Stimulated activated CD4-positive, alpha-beta T cell treated with anti-CD3 and anti-CD28 coated beads, Interleukin-4, amount 100 ng/mL, for 48 hours (primary cell): Measurements from ENCODE around the gene RNF5.

ENCODE experiments used
- DNase-seq, 2 donors: peaks; one replicate each; pipeline ENCODE4 v3.0.0-alpha.2; 2020; ENCODE audit warnings: low read depth in 2 of 2

RNF5 gene

GRCh38 chr6:32151863-32152768, 26.1 kb upstream of the RNF5 start, which contains the start of gene PRRT1:
Gene PRRT1, minus strand, starts transcription at chr6:32151939. Its CDS starts 112 bp downstream, at chr6:32151827.
- DNase-seq = no peak

- DNase-seq = no peak
Observed at GRCh38 chr6:32152769-32153563, 25.2 kb upstream of the RNF5 start.

DNA sequence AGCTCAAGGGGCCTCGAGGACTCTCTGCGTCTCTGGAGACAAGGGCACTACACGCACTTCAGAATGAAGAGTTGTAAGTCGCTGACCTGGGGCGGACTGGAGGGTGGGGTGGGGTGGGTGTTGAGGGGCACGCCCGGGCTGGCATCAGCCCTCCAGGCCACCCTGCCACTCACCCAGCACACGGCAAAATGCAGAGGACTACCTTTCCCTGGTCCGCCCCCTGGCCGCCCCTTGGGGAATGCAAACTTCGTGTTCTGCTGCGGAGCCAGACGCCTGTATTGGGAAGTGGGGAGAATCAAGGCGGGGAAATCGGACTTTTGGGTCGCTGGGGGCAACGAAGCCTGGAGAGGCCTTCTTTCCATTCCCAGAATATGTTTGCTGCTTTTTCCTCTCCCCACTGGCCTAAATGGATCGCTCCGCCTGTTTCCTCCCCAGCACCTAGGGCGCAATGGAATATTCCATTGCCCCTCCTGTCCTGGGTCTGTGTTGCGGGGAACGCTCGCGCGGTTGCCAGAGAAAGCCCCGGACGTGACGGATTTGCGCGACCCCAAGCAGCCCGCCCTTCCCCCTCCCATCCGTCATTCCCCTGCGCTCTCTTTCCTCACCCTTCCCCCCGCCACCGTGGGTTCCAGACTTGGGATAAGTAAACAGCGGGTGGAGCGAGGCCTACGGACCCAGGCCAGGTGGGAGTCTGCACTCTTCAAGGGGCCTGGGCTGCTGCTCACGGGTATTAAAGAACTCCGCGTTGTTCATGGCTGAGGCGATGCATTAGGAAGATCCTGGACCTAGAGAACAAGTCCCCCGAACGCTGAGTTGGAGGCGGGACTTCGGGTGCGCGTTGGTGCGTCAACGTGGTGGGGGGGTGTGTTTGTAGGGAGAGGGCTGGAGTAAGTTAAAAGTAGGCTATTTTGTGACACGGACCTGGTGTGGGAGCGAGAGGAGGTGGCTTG, 24.4 kb upstream of the RNF5 start, which contains the start of gene PPT2:
Gene PPT2, plus strand, starts transcription at position 578 of the 950 bp plus-strand sequence. CDS start 454 bp downstream, outside the sequence.
- peak; percentile 65 to 67 for DNase-seq

DNA sequence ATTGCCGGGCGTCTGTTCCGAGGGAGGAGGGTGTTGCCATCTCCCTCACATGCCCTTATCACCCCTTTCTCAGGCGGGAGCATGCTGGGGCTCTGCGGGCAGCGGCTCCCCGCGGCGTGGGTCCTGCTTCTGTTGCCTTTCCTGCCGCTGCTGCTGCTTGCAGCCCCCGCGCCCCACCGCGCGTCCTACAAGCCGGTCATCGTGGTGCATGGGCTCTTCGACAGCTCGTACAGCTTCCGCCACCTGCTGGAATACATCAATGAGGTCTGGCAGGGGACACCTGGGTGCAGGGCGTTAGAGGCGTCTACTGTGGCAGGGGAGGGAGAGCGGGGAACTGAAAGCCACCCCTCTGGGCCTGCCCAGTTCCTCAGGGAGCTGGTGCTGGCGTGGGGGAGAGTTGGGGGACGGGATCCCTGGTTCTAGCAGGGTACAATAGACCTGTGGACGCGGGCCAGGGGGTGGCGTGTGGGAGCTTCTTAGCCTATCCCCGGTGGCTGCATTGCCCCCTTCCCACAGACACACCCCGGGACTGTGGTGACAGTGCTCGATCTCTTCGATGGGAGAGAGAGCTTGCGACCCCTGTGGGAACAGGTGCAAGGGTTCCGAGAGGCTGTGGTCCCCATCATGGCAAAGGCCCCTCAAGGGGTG, 23.6 kb upstream of the RNF5 start:
- peak; percentile 25 to 45 for DNase-seq

- DNase-seq = no peak
Observed at GRCh38 chr6:32156891-32157290, 21.3 kb upstream of the RNF5 start.

DNA sequence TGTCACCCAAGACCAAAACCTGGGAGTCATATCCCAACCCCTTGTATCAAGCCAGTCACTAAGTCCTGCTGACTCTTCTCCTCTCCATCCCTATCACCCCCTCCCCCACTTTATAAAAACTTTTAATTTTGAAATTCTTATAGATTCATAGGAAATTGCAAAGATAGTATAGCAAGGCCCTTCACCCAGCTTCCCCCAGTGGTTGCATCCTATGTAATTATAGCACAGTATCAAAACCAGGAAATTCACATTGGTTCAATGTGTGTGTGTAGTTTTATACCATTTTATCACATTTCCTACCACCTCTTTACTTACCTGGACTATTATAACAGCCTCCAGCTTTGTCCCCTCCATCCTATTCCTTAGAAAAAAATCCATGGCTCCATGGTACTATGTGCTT, 20.2 kb upstream of the RNF5 start:
- no peak for DNase-seq

DNA sequence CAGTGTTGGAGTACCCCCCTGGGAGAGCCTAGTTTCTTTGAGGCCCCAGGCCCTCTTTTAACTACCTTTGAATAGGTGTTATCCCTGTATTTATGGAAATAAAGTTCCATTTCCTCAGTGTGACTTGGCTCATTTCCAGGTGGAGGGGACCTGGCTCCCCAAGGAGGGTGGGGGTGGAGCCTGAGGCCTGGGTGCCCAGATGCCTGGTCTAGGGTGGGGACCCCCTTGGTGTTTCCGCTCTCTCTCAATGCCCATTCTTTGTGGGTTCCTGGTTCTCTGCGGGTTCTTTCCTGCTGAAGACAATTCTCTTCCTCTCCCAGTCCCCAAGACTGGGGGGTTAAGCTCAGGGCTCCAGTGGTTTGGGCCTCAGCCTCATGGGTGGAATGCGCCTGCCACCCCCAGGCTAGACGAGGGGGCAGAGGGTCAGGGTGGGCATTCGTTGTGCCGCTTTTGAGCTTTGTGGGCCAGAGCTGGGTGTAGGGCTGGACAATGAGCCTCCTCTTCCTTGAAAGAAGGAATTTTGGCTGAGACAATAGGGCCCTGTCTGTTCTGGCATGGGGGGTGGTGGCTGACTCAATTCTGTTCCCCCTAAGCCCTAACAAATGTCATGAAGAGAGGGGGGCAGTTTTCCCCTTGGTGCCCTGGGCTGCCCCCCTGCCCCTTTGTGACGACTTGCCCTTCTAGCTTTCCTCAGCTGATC, 14.5 kb upstream of the RNF5 start:
- DNase-seq = no peak

DNA sequence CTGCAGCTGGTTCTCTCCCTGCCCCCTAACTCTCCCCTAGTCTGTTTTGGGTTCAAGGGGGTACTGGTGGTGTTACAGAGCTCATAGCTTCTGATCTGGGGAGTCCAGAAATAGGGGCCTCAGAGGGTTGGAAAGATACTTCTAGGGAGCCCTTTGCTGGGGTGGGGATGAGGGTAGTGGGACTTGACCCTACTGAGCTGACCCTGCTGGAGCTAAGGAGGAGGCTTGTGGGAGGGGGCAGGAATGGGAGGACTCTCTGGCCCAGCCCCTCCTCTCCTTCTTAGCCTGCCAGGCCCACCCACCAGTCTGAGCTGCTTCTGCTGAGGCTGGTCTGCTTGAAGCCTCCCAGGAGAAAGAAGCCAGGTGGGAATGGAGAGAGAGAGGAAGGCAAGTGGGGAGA, 13.9 kb upstream of the RNF5 start, which contains the start of gene EGFL8:
Gene EGFL8, plus strand, starts transcription at position 301 of the 400 bp plus-strand sequence. CDS start 1,571 bp downstream, outside the sequence.
- no peak for DNase-seq

GRCh38 chr6:32166411-32167061, 11.7 kb upstream of the RNF5 start:
- no peak for DNase-seq

DNA sequence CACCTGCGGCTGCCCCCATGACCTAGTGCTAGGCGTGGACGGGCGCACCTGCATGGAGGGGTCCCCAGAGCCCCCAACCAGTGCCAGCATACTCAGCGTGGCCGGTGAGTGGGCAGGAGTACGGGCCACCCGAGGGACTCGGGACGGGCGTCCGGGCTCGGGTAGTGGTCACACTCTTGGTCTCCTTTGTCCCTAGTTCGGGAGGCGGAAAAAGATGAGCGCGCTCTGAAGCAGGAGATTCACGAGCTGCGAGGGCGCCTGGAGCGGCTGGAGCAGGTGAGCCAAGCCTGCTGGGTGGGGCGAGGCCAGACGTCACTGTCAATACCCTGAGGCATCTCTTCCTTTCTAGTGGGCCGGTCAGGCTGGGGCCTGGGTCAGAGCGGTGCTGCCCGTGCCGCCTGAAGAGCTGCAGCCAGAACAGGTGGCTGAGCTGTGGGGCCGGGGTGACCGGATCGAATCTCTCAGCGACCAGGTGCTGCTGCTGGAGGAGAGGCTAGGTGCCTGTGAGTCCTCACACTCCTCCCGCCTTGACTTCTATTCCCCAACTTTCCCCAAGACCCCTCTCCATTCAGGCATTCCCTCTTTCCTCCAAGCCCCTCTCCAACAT, 10.9 kb upstream of the RNF5 start:
- no peak for DNase-seq

DNA sequence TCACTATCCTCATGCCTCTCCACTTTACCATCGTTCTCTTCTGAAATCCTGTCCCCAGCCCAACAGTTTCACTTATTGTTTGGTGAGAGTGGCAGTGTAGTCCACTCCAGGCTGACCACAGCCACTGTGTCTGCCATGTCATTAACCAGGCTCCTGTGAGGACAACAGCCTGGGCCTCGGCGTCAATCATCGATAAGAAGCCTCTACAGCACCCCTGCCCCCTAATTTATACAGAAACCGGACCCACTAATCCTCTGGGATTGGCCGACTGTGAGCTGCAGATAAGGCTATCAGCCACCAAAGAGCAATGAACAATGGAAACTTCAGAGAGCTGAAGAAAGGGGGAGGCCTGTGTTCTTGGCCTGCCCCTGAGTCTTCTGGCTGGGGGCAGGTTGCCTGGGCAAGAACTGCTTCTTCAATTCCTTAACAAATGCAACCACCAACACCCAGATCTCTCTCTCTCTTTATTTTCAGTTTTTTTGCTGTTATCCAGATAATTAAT, 10.4 kb upstream of the RNF5 start:
- DNase-seq = no peak

DNA sequence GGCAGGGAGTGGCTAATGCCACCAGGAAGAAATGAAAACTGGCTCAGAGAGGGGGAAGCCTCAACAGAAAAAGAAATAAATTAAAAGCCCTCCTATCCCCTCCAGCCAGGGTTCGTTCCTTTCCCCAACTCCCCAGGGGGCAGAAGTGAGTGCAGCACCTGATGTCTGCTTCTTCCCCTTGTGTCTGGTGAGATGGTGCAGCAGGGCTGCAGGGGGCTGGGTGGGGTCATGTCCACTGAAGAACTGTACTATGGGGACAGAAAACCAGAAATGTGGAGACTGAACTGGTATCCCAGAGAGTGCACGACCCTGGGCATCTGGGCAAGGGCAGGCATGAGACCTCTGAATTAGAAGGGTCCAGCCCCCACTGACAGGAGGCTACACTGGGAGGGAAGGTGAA, 9.9 kb upstream of the RNF5 start:
- DNase-seq = no peak

GRCh38 chr6:32168807-32169591, 9.2 kb upstream of the RNF5 start:
- DNase-seq = no peak

- DNase-seq = no peak
Observed at GRCh38 chr6:32170294-32170693, 7.9 kb upstream of the RNF5 start.

GRCh38 chr6:32171234-32171633, 7.0 kb upstream of the RNF5 start:
- DNase-seq = no peak

- no peak for DNase-seq
Observed at GRCh38 chr6:32173051-32173727, 5.0 kb upstream of the RNF5 start.

- DNase-seq = no peak
Observed at GRCh38 chr6:32174416-32174815, 3.8 kb upstream of the RNF5 start.

- no peak for DNase-seq
Observed at GRCh38 chr6:32175322-32175710, 2.9 kb upstream of the RNF5 start.
